ENCODE measurements around the gene COBLL1.
"Not testable (repeated sequence)": the region's sequence is repeated elsewhere in the genome, so short reads cannot be mapped to it uniquely, and the experiment has no call there.

The COBLL1 gene

DNA sequence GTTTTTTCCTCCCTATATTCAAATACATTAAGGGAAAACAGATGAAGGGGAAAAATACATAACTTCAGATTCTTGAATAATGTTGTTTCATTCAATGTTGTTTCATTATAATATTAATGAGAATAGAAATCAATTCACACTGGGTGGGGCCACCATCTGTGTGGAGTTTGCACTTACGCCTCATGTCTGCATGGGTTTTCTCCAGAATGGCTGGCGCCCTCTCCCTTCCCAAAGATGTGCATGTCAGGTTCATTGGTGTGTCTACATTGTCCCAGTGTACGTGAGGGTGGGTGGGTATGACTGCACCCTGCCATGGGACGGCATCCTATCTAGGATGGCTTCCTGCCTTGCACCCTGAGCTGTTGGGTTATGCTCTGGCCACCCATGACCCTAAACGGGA lies 51.7 kb downstream of the COBLL1 start:
- DNase-seq (ENCODE audit: insufficient read length, low spot score) = no peak
- no peak for FAIRE-seq

DNA sequence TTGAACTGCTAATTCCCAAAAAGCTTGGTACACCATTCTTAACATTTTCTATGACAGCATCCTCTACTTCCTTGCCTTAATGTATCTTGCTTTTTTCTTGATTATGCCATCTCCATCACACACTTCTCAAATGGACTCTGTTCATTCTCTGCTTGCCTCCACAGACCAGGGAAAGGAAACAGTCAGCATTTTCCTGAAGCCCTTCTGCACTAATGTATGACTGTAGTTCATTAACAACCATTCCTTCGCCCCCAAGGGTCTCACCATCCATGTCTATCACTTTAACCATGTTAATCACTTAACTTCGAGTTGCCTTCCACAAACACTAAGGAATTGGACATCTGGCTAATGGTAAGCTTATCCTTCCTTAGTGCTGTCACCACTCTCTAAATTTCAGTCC lies 54.8 kb downstream of the COBLL1 start:
- no peak for FAIRE-seq

DNA sequence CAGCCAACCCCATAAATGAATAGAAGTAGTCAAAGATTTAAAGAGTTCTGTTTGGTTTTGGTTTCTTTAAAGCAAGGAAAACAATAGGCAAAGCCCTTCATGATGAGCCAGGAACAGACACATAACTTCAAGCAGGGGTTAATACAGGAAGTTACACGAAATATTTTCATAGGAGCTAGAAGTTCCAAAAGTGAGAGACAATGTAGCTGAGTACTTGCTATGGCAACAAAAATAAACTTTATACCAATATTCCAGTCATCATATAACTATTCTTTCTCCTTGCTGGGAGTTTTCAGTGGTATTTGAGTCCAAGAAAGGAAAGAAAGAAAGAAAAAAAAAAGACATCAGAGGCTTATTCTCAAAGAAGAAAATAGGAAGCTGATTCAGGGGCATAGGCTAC lies 56.2 kb downstream of the COBLL1 start:
- DNase-seq (ENCODE audit: insufficient read length, low spot score) (no peak), FAIRE-seq (no peak)

More for the DNA sequence above, 54.8 kb downstream of the COBLL1 start:
- DNase-seq (ENCODE audit: insufficient read length, low spot score) = no peak

DNA sequence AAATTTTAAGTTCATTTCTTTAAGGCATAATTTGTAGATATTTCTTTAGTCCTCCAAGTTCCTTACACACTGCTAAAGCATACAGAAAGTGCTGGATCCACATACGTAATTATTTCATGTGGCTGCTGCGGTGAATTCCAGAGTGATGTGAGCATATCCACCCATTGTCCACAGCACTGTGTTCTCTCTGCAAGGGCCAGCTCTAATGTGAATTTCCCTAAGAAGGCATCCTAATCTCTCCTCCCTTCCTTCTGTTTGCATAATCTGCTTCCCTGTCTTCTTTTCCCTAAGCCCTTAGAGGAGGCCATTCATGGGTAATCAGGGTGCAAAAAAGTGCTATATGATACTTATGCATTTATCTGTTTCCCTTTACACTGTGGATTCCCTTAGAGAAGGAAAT lies 57.2 kb downstream of the COBLL1 start:
- FAIRE-seq = no peak

DNA sequence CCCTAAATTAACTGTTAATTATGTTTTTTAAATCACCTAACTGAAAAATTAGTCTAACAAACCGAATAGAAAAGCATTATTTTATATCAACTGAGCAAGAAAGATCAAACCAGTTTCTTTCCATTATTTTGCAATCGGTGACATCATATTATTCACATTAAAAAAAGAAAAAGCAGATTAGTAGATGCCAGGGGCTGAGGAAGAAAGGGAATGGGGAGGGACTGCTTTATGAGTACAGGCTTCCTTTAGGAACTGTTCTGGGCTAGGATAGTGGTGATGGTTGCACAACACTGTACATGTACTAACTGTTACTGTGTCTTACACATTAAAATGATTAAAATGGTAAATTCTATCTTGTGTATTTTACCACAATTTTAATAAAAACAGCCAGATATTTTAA lies 59.3 kb downstream of the COBLL1 start:
- FAIRE-seq (no peak), DNase-seq (ENCODE audit: insufficient read length, low spot score) (no peak)

More for the DNA sequence above, 57.2 kb downstream of the COBLL1 start:
- DNase-seq (ENCODE audit: insufficient read length, low spot score) = no peak

DNA sequence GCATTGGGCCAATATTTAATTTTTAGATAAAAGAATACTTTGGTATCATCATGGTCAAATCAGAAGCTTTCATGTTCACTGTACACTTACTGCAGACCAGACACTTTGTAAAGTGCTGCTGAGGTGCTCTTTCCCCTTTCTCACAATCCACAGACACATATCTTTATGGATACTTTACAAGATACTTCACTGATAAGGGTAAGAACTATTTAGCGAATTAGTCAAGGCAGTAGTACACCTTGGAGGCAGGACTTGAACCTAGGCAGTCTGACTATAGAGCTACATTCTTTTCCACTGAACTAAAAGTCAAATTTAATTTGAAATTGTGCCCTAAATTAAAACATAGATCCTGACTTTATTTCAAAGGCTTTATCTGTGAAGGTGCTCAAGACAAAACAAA lies 60.2 kb downstream of the COBLL1 start:
- FAIRE-seq (no peak), DNase-seq (ENCODE audit: insufficient read length, low spot score) (no peak)

DNA sequence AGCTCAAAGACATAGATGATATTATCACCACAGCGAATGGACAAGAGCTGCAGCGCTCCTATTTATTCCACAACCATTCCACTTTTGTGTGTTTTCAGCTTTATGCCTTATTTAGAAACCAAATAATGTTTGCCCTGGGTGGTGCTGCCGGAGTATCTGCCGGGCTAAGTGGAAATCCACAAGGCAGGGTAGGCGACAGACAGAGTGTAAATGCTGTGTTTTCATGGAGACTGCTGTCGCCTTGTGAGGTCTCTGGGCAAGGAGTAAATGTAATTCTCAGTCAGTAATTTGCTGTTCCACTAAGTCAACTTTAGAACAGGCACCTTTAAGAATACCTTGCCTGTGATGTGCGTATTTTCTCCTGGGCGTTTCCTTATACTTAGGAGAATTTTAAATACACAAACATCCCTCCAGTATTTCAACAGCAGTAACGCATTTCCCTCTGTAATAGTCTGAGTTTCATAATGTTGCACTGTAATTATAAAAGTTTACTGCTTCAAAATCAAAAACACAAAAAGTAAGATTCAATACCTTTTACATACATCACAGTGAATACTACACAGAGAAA lies 60.9 kb downstream of the COBLL1 start:
- FAIRE-seq (no peak), DNase-seq (ENCODE audit: insufficient read length, low spot score) (no peak)

DNA sequence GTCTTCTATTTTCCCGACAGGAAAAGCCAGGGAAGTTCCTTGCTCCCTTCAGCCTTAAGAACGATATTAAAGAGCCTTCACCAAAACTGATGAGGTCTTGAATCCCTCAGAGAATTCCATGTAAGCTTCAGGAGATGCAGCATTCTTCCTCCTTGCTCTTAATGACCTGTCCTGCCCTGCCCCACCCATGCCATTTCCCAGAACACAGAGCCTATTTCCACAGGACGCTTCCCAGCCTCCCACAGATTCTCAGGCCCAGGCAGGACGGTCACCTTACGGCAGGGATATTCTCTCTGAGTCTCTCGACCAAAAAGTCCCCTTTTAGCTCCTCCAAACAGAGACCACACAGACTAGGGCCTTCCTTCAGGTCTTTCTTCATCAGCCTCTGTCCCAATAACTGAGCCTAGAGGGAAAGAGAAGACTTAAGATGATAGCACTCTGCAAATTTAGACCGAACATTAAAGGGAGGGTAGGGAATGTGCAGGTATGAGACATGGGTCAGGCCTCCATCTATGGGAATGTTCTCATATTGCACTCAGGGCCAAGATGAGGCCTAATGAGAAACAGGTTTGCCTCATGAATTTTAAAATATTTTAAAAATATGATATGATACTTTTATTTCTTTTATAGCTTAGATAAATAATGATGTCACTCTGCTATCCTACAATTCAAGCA lies 62.1 kb downstream of the COBLL1 start:
- no peak for FAIRE-seq
- DNase-seq (ENCODE audit: insufficient read length, low spot score) = no peak

DNA sequence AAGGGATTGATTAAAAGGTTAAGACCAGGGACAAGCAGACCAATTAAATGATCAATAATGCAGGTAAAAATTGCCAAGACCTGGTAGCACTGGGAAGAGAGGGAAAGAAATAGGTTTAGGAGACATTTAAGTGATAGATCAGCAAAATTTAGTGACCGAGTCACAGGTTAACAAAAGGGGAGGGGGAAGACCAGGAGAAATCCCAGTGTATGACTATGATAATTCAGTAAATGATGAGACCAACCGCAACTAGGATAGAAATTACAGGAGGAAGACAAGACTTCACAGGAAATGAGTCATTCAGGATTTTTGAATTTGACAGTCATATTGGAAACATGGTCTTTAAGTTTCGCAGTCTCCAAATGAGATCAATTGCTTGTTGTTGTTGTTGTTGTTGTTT lies 62.9 kb downstream of the COBLL1 start:
- FAIRE-seq = no peak

DNA sequence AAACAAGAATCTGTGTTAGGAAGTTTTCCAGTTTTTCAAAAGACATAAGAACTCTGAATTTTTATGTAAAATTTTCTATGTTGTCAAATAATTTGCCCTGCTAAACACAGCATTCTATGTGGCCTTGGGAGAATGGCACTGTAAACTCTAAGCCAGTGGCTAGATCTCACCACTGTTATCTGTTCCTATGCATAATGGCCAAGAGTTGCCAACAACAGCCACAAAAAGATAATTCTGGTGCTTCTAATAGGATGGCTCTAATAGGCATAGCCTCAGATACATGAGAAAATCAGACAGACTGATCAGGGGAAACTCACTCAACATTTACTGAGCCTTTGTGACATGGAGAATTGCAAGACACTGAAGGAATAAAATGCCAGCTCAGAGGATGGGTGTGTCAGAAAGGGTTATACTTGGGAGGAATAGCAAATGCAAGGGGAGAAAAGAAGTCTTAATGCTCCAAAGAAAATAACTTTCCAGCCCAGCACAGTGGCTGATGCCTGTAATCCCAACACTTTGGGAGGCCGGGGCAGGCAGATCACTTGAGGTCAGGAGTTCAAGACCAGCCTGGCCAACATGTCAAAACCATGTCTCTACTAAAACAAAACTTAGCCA lies 63.7 kb downstream of the COBLL1 start:
- FAIRE-seq (no peak), DNase-seq (ENCODE audit: insufficient read length, low spot score) (no peak)

More for the DNA sequence above, 62.9 kb downstream of the COBLL1 start:
- no peak for DNase-seq (ENCODE audit: insufficient read length, low spot score)

DNA sequence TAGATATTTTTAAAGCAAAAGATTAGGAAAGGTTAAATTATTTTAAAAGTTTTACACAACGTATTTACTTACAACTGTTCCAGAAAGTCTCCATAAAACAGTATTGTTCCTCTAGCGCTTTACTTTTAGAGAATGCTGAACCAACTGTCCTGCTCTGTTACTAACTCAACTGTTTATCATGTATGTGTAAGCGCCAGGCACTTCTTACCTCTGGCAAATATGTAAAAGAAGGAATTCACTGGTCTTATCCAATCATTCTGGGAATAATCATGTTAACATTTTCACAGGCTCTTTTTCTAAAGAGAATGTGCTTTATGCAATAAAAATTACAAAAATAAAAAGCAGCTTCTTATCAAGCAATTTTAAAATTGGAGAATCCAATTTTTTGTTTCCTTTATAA lies 68.0 kb downstream of the COBLL1 start:
- no peak for FAIRE-seq
- DNase-seq (ENCODE audit: insufficient read length, low spot score) = no peak

DNA sequence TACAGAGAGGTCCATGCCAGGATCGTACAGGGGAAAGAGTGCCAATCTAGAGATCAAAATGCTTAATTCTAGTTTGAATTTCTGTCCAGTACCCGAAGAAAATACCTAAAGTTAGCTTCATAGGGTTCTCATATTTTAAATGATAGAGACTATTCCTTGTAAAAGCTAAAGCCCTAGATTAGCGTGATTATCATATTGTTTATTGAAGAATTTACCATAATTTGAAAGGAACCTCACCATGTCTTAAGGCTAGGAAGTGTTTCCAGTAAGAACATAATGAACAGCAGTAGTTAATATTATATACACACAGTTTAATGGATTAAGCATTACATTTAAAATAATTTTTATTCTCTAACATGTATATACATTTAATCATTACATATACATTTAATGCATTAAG lies 68.5 kb downstream of the COBLL1 start:
- no peak for FAIRE-seq
- DNase-seq (ENCODE audit: insufficient read length, low spot score) = no peak

DNA sequence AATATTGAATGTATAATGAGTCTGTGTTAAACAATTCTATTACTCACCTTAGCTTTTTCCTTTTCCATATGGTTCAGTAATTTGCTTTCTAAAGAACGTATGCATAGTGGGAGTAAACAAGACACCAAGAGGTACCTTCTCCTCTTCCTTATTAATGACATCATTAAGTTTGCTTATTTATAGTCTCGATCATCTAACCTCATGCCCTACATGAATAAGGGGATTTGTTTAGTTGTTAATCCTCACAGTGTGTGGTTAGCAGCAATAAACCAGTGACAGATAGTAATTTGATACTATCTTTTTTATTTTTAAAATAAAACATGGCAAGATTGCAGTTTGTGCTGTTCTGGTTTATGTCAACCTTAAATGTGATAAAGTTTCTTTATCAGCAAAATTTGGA lies 69.7 kb downstream of the COBLL1 start:
- DNase-seq (ENCODE audit: insufficient read length, low spot score) = no peak

DNA sequence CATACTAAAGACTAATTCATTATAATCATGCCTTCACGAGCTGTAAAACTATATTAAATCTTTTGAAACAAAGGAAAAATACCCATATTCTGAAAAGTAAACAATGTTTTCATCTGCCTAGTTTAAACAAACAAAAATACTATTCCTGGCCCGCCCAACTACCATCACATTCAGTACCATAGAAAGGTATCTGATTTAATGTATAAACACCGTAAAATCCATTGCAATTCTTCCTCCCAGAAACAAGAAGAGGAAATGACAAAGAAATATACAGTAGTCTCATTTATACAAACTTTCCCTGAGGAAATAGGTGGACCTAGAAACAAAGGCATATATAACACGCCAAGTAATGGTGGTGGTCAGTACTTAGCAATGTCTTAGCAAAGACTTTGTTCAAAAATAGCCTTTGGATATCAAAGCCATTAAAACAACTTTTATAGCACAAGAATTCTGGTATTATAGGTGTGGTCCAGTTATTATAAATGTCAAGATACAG lies 71.2 kb downstream of the COBLL1 start:
- DNase-seq (ENCODE audit: insufficient read length, low spot score) (no peak), FAIRE-seq (no peak)

More for the DNA sequence above, 69.7 kb downstream of the COBLL1 start:
- no peak for FAIRE-seq

DNA sequence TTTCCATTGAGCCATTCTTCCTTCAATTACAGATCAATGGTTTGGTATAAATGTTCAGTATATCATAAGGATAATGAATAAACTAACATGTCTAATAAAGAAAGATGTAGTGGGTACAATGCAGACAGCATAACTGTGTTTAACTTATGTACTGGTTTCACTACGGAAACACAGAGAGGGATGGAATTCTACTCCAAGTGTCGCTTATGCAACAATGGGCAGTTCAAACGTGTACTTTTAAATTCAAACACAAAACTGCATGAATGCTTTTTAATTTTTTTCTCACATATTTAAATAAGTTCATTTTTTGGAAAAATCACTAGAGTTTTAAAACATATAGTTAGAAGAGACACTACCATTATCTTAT lies 74.7 kb downstream of the COBLL1 start:
- FAIRE-seq (no peak), DNase-seq (ENCODE audit: insufficient read length, low spot score) (no peak)

DNA sequence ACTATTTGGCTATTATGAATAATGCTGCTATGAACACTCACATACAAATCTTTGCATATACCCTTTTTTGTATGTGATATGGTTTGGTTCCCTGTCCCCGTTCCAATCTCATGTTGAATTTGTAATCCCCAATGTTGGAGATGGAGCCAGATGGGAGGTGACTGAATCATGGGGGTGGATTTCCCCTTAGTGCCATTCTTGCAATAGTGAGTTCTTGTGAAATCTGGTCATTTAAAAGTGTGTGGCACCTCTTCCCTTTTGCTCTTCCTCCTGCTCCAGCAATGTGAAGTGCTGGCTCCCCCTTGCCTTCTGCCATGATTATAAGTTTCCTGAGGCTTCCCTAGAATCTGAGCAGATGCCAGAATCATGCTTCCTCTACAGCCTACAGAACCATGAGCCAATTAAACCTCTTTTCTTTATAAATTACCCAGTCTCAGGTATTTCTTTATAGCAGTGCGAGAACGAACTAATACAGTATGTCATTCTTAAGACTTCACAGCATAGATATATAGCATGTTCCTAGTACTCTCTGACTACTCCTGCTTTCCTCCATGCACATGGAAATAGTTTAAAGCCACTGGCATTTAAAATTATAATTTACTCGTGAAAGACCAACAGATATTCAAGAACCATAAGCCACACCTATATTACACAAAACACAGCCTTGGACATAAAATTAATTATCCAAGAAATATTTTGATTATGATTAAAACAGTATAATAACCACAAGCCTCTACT lies 75.2 kb downstream of the COBLL1 start:
- DNase-seq (ENCODE audit: insufficient read length, low spot score) = no peak
- FAIRE-seq = no peak

DNA sequence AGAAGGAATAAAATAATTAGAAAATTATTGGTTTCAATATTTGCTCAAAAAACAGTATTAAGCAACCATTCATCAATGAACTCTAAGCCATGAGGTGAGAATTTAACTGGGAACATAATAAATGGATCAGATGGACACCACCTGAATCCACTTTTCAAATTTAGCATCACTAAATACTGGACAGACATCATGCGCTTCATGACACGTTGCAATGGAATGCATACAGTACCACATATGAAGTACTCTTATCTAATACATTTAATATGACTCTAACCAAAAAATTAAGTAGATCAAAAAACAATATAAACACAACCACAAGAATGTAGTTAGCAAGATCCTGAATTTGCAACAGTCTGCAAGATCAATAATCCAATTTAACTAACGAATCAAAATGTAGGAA lies 76.6 kb downstream of the COBLL1 start:
- peak; percentile 26 for FAIRE-seq

DNA sequence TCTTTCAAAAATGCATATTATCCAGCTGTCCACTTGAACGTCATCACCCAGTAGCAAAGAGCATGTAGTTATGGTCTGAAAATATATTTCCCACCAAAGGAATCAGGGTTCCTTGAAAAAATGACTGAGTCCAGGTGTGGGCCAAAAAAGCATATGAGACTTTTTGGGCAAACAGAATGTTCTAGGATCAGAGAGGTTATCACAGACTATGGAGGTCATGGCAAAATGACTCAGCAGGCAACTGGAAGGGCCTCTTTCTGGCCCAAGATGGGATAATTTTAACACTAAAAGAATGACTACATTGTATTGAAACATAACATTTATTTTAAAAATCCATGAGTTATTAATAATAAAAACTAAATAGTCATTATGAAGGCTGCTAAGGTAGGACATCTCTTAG lies 77.1 kb downstream of the COBLL1 start:
- FAIRE-seq (no peak), DNase-seq (ENCODE audit: insufficient read length, low spot score) (no peak)

More for the DNA sequence above, 76.6 kb downstream of the COBLL1 start:
- no peak for DNase-seq (ENCODE audit: insufficient read length, low spot score)

DNA sequence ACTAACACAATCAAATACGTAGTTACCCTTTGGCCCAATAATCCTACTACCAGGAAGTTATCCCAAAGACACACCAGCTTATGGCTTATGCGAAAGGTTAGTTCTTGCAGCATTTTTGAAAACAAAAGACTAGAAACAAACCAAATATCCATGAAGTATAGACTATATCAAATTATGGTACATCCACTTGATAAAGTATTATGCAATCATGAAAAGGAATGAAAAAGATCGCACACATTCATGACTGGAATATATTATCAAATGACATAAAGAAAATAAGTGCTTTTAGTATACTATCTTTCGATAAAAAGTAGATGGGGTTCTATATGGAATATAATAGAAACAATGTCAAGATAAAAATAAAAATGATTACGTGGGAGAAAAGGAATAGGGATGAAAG lies 78.2 kb downstream of the COBLL1 start:
- no peak for FAIRE-seq
- no peak for DNase-seq (ENCODE audit: insufficient read length, low spot score)

DNA sequence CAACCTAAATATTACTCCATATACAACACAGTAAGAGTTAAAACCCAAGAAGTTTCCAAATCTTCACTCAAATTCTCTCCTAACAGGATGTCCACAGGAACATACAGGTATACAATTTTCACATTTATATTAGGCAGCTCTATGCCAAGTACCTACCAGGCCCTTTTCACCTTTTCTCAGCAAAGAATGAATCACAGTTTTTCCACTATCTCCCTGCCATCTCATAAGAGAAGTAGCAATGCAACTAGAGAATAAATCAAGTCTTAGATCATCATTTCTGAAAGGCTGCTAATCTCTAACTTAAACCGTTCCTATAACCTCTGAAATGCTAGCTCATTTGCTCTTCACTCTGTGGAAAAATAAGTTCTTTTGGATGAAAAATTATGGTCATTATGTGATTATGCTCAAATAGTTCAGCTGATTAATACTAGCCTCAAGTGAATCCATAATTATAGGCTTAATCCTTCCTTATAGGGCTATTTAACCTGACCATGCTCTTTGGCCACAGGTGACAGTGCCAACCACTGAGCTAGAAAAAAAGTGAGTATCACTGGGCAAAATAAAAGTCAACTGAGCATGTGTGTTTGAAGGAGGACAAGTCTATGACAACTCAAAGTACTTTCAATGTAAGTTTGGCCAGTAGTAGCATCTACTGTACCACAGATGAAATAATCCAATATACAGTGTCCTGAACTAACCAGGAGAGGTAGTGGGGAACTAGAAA lies 79.7 kb downstream of the COBLL1 start:
- FAIRE-seq = no peak
- no peak for DNase-seq (ENCODE audit: insufficient read length, low spot score)

DNA sequence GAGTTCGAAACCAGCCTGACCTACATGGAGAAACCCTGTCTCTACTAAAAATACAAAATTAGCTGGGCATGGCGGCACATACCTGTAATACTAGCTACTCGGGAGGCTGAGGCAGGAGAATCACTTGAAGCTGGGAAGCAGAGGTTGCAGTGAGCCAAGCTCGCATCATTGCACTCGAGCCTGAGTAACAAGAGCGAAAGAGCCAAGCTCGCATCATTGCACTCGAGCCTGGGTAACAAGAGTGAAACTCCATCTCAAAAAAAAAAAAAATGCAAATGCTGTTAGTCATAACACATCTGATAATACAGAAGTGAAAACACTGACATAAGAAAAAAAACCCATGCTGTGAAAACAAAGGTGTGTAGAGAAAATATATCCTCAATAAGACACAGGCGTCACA lies 80.4 kb downstream of the COBLL1 start:
- not testable (repeated sequence) for DNase-seq (ENCODE audit: insufficient read length, low spot score)
- peak; percentile 90 for FAIRE-seq
